Peyer's patch (tissue), 4 donors: ENCODE measurements around the gene ENPP5.

ENCODE experiments used
- CTCF ChIP-seq, 6 experiments: fragments of 450-650 bp in 4 of 6; fragments of 200-600 bp in 2 of 6; sonication (generic) in 1 of 6; IDR thresholded peaks; one replicate each; pipeline ENCODE4 v1.5.1; 2017 to 2019; ENCODE audit warnings: antibody characterized with exemption in 6 of 6, mild to moderate bottlenecking in 3 of 6, moderate library complexity in 1 of 6
- POLR2A ChIP-seq, 2 donors: fragments of 450-650 bp; IDR thresholded peaks; one replicate each; pipeline ENCODE4 v1.5.1; 2017; ENCODE audit warnings: antibody characterized with exemption in 2 of 2, mild to moderate bottlenecking in 2 of 2, moderate library complexity in 2 of 2

GRCh38 chr6:46174904-46175303 is 4.1 kb upstream of the ENPP5 start:
- TF ChIP-seq CTCF (IDR thresholded peaks at IDR 0.05) (no peak), POLR2A (IDR thresholded peaks at IDR 0.05) (no peak)
